Fibroblast of skin of left quadriceps (primary cell): ENCODE data around the gene DGUOK.
"Not testable (repeated sequence)": the region's sequence is repeated elsewhere in the genome, so short reads cannot be mapped to it uniquely, and the experiment has no call there.

Experiments
- DNase-seq, 2 experiments: peaks; one replicate each; pipeline ENCODE4 v3.0.0-alpha.2; 2013; ENCODE audit warnings: low read depth in 2 of 2

Gene DGUOK

GRCh38 chr2:73926493-73927327 is at the start of gene DGUOK:
TSS of gene DGUOK (plus strand) at chr2:73926880. CDS start at chr2:73926911, 31 bp downstream.
- peak; percentile 98 to 99 for DNase-seq

- DNase-seq: no peak
Measured at GRCh38 chr2:73877071-73877802, 49.4 kb upstream of the DGUOK start.

- DNase-seq: not testable (repeated sequence)
Measured at GRCh38 chr2:73877984-73878383, 48.7 kb upstream of the DGUOK start.

GRCh38 chr2:73885406-73885805 is 41.3 kb upstream of the DGUOK start:
- no peak for DNase-seq

- no peak for DNase-seq
Measured at GRCh38 chr2:73886357-73886756, 40.3 kb upstream of the DGUOK start.

- not testable (repeated sequence) for DNase-seq
Measured at GRCh38 chr2:73887596-73888353, 38.9 kb upstream of the DGUOK start.

GRCh38 chr2:73888388-73888787 is 38.3 kb upstream of the DGUOK start:
- no peak for DNase-seq

- DNase-seq: no peak
Measured at GRCh38 chr2:73889206-73889605, 37.5 kb upstream of the DGUOK start.

GRCh38 chr2:73890301-73891092 is 36.2 kb upstream of the DGUOK start:
- DNase-seq: no peak

GRCh38 chr2:73891276-73891901 is 35.3 kb upstream of the DGUOK start:
- no peak for DNase-seq

- DNase-seq: peak; percentile 22 to 37
Measured at GRCh38 chr2:73892631-73893329, 33.9 kb upstream of the DGUOK start, which contains the start of gene ACTG2. TSS of gene ACTG2 (plus strand) at chr2:73893008. CDS start at chr2:73901312, 8,304 bp downstream.

- no peak for DNase-seq
Measured at GRCh38 chr2:73893764-73894474, 32.8 kb upstream of the DGUOK start.

GRCh38 chr2:73894475-73894850 is 32.2 kb upstream of the DGUOK start:
- DNase-seq: no peak

- no peak for DNase-seq
Measured at GRCh38 chr2:73894877-73895276, 31.8 kb upstream of the DGUOK start.

GRCh38 chr2:73895473-73895872 is 31.2 kb upstream of the DGUOK start:
- no peak for DNase-seq

- DNase-seq: peak; percentile 93 to 94
Measured at GRCh38 chr2:73896362-73897239, 30.1 kb upstream of the DGUOK start.

GRCh38 chr2:73897240-73897583 is 29.5 kb upstream of the DGUOK start:
- no peak for DNase-seq

GRCh38 chr2:73897934-73898333 is 28.7 kb upstream of the DGUOK start:
- no peak for DNase-seq
